GM19468 (cell line): ENCODE measurements around the gene ZNF519.
"Not testable (repeated sequence)": the region's sequence is repeated elsewhere in the genome, so short reads cannot be mapped to it uniquely, and the experiment has no call there.

Experiments
- ATAC-seq: cut with Tn5 transposase; IDR thresholded peaks from one replicate; pipeline ENCODE4 v1.9.1; 2021; ENCODE audit warnings: mild to moderate bottlenecking, moderate library complexity, moderate number of reproducible peaks; ENCODE audit not compliant: unreplicated experiment; ENCODE audit errors: extremely low read depth

ZNF519 gene

DNA sequence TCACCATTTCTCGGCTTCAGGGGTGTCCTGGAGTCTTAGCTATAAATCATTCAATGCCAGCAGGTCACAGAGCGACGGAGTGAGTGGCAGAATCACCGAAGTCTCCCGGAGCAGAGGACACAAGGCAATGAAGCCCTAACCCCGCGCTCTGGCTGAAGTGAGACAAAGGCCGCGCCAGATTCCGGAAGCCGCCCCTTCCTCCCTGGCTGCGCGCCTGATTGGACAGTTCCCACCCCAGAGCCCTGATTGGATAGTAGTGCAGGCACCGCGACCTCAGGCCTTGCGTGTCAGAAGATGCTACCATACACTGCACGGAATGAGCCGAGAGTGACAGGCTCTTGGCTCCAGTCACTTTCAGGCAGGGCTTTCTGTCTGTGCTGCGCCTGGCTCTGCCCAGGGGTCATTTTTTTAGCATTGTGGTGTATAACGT is at the start of gene ZNF519:
Gene ZNF519 (minus strand): TSS at position 165 of the 430 bp plus-strand sequence. CDS start 158 bp downstream, at position 7.
- peak; percentile 100 for ATAC-seq

DNA sequence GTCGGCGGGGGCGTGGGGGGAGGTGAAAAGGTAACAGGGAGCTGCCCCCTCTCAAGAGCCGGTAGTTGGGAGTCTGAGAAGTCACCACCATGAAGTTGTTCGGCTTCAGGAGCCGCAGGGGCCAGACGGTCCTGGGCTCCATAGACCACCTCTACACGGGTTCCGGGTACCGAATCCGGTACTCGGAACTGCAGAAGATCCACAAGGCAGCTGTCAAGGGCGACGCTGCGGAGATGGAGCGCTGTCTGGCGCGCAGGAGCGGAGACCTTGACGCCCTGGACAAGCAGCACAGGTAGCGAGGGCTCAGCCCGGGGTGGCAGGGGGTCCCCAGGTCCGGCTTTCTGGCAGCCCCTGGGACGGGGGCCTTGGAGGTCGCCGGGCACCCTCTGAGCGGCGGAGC is 47.1 kb upstream of the ZNF519 start:
- no peak for ATAC-seq

DNA sequence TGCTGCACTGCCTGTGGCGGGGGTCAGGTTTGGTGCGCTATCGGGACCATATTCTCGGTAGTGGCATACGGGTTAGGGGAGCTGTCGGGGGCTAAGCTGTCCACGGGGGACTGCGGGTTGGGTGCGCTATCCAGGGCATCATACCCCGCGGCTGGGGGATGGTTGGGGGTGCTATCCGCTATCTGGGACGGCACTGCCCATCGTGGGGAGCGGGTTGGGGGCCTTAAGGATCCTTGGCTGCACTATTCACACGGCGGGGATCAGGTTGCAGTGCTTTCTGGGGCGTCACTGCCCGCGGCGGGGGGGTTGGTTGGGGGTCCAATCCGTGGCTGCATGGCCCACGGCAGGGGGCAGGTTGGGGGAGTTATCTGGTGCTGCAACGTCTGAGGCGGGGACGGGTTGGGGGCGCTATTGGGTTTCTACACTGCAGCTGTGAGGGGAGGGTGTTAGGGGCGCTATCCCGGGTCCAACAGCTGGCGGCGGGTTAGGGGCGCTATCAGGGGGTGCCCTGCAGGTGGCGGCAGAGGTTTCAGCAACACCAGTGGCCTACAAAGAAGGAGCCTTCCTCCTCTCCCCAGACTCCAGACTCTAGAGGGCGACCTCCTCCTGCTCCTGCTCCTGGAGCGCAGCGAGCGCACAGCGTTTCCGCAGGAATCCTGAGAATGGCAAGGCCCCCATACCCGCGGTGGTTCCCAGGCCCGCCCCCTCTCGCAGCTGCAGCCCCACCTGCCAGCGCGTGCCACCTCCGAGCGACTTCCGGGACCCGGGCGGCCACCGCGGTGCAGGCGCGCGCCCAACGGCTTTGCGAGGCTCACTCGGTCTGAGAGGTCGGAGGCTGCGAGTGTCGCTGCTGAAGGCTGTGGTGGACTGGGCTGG is 46.3 kb upstream of the ZNF519 start:
- peak; percentile 74 for ATAC-seq

DNA sequence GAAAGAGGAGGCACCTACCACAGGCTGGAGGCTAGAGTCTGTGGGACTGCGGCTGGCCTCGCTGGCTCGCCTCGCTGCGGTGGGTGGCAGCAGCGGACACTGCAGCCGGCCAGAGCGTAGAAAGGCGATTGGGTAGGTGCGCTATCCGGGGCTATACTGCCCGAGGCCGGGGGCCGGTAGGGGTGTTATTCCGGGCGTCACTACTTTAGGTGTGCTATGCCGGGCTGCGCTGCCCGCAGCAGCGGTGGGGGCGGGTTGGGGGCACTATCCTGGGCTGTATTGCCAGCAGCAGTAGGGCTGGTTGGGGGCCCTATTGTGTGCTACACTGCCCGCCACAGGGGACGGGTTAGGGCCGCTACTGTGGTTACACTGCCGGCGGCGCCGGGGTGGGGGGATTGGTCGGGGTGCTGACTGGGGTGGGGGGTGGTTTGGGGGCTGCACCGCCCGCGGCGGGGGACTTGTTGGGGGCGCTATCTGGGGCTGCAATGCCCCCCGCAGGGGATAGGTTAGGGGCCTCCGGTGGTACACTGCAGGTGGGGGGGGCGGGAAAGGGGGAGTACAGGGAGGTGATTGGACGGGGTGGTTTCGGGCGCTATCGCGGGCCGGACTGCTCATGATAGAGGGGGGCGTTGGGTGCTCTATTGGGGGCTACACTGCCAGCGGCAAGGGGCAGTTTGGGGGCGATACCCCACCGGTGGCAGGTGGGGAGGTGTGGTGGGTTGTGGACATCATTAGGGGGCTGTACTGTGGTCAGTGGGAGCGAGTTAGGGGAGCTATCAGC is 45.5 kb upstream of the ZNF519 start:
- ATAC-seq = not testable (repeated sequence)

GRCh38 chr18:14175404-14175803 is 43.2 kb upstream of the ZNF519 start:
- ATAC-seq = not testable (repeated sequence)

GRCh38 chr18:14174706-14175085 is 42.5 kb upstream of the ZNF519 start:
- no peak for ATAC-seq

DNA sequence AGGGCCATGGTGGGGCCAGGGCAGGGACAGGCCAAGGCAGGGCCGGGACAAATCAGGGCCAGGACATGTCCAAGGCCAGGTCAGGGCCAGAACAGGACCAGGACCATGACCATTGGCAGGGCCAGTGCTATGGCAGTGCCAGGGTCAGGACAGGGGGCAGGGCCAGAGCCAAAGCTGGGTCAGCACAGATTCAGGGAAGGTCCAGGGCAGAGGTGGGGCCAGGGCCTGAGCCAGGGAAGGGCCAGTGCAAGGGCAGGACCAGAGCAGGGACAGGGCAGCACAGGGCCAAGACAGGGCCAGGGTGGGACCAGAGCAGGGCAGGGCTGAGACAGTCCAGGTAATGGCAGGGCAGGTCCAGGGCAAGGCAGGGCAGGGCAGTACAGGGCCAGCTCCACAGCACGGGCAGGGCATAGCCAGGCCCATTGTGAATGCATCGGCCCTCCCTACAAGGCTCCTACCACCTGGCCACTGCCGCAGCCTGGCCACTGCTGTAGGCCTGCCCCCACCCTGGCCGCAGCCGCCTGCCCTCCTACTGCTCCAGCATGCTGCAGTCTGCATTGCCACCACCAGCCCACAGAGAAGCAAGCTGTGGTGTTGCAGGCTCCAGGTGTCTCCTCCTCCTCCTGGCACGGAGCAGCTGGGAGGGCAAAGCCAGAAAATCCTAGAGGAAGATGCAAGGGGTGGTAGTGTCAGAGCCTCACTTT is 41.9 kb upstream of the ZNF519 start:
- ATAC-seq = not testable (repeated sequence)

- not testable (repeated sequence) for ATAC-seq
These were observed 41.1 kb upstream of the ZNF519 start for GRCh38 chr18:14173116-14173951.

- not testable (repeated sequence) for ATAC-seq
These were observed 40.2 kb upstream of the ZNF519 start for GRCh38 chr18:14172142-14173115.

DNA sequence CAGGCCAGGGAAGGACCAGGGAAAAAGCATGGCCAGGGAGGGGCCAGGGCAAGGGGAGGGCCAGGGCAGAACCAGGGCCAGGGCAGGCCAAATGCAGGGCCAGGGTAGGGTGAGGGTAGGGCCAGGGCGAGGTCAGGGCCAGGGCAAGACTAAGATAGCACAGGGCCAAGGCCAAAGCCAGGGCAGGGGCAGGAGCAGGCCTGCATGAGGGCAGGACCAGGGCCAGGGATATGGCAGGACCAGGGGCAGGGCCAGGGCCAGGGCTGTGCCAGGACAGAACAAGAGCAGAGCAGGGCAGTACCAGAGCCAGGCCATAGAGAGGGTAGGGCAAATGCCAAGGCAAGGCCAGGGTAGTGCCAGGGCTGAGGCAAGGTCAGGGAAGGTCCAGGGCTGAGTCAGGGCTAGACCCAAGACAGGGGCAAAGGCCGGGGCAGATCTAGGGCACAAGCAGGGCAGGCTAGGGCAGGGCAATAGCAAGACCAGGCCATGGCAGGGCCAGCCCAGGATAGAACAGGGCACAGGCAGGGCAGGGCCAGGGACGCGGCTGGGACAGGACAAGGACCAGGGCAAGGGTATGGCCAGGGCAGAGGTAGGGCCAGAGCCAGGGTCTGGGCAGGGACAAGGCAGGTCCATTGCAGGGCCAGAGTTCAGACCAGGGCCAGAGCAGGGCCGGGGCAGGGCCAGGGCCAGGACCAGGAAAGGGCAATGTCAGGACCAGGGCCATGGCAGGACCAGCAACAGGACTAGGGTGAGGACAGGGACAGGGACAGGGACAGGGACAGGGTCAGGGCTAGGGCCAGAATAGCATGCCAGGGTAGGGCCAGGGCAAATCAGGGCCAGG is 39.3 kb upstream of the ZNF519 start:
- ATAC-seq = not testable (repeated sequence)

DNA sequence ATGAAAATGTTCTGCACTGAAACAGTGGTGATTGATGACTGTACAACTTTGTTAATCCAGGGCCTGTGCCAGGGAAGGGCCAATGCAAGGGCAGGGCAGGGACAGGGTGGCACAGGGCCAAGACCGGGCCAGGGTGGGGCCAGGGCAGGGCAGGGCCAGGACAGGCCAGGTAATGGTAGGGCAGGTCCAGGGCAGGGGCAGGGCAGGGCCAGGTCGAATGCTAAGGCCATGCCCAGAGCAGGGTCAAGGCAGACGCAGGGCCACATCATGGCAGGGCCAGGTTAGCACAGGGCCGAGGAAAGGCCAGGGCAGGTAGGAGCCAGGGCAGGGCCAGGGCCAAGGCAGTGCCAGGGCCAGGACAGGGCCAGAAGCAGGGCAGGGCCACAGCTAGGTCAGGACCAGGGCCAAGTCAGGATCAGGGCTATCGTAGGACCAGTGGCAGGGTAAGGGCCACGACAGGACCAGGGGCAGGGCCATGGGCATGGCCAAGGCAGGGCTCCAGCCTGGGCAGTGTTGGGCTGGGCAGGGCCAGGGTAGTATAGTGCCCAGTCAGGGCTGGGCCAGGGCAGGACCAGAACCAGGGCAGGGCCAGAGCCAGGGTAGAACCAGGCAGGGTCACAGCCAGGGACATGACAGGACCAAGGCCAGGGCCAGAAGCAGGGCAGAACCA is 38.3 kb upstream of the ZNF519 start:
- ATAC-seq = not testable (repeated sequence)

DNA sequence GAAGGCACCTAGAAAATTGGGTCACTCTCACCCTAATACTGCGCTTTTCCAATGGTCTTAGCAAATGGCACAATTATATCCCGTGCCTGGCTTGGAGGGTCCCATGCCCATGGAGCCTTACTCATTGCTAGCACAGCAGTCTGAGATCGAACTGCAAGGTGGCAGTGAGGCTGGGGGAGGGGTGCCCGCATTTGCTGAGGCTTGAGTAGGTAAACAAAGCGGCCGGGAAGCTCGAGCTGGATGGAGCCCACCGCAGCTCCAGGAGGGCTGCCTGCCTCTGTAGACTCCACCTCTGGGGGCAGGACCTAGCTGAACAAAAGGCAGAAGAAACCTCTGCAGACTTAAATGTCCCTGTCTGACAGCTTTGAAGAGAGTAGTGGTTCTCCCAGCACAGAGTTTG is 30.7 kb upstream of the ZNF519 start:
- ATAC-seq = not testable (repeated sequence)

DNA sequence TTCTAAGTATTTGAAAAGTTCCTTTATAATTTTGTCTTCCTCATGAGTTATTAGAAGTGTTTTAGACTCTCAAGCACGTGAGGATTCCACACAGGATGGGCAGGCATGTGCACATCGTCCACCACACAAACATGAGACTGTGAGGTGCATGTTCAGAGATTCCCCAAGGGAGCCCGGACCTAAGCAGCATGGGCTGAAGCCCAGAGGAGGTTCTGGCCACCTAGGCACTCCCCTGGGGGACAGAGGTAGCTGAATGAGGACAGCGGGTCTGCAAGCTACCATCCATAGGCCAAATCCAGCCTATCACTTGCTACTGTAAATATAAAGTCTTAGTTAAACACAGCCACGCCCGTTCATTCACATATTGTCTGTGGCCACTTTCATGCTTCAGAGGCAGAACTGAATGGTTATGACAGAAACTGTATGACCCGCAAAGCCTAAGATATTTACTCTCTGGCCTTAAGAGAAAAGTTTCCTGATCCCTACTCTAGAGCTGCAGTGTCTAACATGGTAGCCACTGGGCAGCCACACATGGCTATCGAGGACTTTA is 19.4 kb upstream of the ZNF519 start:
- ATAC-seq = not testable (repeated sequence)

DNA sequence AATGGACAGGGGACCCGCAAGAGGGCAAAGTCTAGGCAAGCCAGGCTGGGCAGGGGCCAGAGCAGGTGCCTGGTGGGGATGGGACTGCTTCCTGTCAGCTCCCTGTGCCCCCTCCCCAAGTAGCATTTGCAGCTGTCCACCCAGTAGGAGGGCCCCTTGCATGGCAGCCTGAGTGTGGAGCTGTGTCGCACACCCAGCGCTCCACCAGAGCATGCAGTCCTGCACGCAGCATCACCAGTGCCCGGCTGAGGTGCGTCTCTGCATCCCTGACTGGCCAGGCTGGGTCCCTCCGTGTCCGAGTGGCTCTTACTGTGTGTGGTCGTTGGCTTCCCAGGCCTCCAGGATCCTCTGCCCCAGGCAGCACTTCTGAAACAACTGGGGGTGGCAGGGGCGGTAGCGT is 18.5 kb upstream of the ZNF519 start:
- ATAC-seq = not testable (repeated sequence)

DNA sequence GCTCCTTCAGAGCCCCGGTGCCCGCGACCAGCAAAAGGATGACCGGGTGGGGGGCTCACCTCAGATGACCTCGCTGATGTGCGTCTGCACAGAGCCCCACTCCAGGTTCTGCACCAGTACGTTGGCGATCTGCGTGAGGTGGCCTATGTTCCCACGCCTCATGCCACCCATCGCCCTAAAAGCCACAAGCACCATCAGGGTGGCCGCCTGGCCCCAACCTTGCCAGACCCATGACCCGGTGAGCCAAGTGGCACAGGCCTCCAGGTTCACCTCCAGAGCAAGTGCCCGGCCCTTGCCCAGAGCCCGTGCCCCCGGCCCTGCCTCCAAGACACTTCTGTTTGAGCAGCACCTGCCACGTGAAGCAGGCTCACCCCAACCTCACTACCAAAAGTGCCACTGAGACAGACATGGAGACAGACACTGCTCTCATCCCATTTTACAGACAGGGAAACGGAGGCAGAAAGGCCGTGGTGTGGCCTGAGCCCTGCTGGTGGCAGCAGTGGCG is 17.7 kb upstream of the ZNF519 start:
- not testable (repeated sequence) for ATAC-seq

DNA sequence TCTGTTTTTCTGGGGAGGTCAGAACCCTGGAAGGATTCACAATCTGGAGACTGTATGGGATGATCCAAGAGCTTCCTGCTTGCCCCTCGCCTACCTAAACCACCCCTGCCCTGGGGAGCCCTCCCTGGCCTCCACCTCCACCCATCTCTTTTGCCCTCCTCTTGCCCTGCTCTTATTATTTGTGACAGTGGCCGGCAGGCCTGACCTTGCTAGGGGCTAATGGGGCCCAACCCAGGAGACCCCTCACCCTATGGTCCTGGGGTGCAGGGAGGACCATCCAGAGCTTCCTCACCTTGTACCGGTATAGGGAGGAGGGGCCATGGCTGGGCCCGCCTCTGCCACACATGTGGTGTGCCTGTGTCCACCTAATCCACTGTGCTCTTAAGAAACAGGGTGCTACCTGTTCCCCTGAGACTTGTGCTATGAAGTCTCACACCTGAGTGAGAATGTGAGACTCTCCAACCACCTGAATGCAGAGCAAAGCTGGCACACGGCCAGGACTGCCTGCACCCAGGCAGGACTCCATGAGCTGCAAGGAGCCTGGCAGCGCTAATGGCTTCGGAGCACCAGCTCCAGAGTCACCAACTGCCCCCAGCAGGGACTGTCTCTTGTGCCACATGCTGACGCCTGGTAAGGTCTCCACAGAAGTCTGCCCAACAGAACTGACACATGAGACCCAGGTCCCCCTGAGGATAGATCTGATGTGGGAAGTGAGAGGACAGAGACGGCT is 17.1 kb upstream of the ZNF519 start:
- ATAC-seq = not testable (repeated sequence)
